Liver (tissue), 9 donors: Measurements from ENCODE around the gene SLC22A9. TPM values are rescaled to one million over a fixed set of nuclear protein-coding genes. Genes with fewer than 3 reads are reported as not detected.
"Not testable (repeated sequence)": the region's sequence is repeated elsewhere in the genome, so short reads cannot be mapped to it uniquely, and the experiment has no call there.

ENCODE experiments used
- DNase-seq: peaks from one replicate; pipeline ENCODE4 v3.0.0-alpha.2; 2017; ENCODE audit warnings: low spot score
- H3K27ac ChIP-seq, 2 donors: one replicate each; pipeline ENCODE4 v1.7.0; 2013; ENCODE audit warnings: inconsistent platforms in 2 of 2, low read length in 2 of 2, control low read depth in 1 of 2, low read depth in 1 of 2, mild to moderate bottlenecking in 1 of 2
- H3K27me3 ChIP-seq, 4 donors: one replicate each; pipeline versions ENCODE4 v1.6.1 to v1.7.0; 2013; ENCODE audit warnings: low read length in 3 of 4, inconsistent platforms in 1 of 4, mild to moderate bottlenecking in 1 of 4, moderate library complexity in 1 of 4; ENCODE audit not compliant: control insufficient read depth in 4 of 4, insufficient read depth in 4 of 4
- H3K36me3 ChIP-seq, 4 donors: one replicate each; pipeline versions ENCODE4 v1.6.1 to v1.7.0; 2013; ENCODE audit warnings: low read length in 3 of 4, mild to moderate bottlenecking in 3 of 4, low read depth in 1 of 4, moderate library complexity in 1 of 4; ENCODE audit not compliant: control insufficient read depth in 4 of 4, insufficient read depth in 3 of 4
- H3K4me1 ChIP-seq, 4 donors: one replicate each; pipeline versions ENCODE4 v1.6.1 to v1.7.0; 2013; ENCODE audit warnings: low read length in 3 of 4, mild to moderate bottlenecking in 3 of 4, moderate library complexity in 1 of 4; ENCODE audit not compliant: control insufficient read depth in 4 of 4, insufficient read depth in 4 of 4
- H3K4me3 ChIP-seq, 3 donors: one replicate each; pipeline versions ENCODE4 v1.6.1 to v1.7.0; 2013; ENCODE audit warnings: low read length in 3 of 3, control low read depth in 1 of 3, low read depth in 1 of 3, mild to moderate bottlenecking in 1 of 3
- H3K9ac ChIP-seq, 2 donors: one replicate each; pipeline ENCODE4 v1.7.0; 2013; ENCODE audit warnings: low read length in 2 of 2, mild to moderate bottlenecking in 2 of 2, moderate library complexity in 2 of 2, control low read depth in 1 of 2, low read depth in 1 of 2
- H3K9me3 ChIP-seq, 4 donors: one replicate each; pipeline versions ENCODE4 v1.6.1 to v1.7.0; 2013; ENCODE audit warnings: low read length in 3 of 4; ENCODE audit not compliant: control insufficient read depth in 4 of 4
- EGR1 ChIP-seq, 2 donors: IDR thresholded peaks; 2 replicates each; pipeline ENCODE4 v1.6.1; 2016 to 2018; ENCODE audit warnings: antibody characterized with exemption in 2 of 2, low read depth in 2 of 2
- FOXA1 ChIP-seq: IDR thresholded peaks from 2 replicates; pipeline ENCODE4 v1.6.1; 2016; ENCODE audit warnings: antibody characterized with exemption
- FOXA2 ChIP-seq: IDR thresholded peaks from 2 replicates; pipeline ENCODE4 v1.6.1; 2016; ENCODE audit warnings: antibody characterized with exemption
- GABPA ChIP-seq, 2 donors: IDR thresholded peaks in 1 of 2; conservative IDR thresholded peaks in 1 of 2; 2 replicates each; pipeline ENCODE4 v1.6.1; 2016; ENCODE audit warnings: antibody characterized with exemption in 2 of 2, mild to moderate bottlenecking in 1 of 2, moderate library complexity in 1 of 2
- HNF4A ChIP-seq, 2 donors: conservative IDR thresholded peaks; 2 replicates each; pipeline ENCODE4 v1.6.1; 2016; ENCODE audit warnings: antibody characterized with exemption in 2 of 2, mild to moderate bottlenecking in 2 of 2
- HNF4G ChIP-seq: IDR thresholded peaks from 2 replicates; pipeline ENCODE4 v1.6.1; 2016; ENCODE audit warnings: antibody characterized with exemption
- JUND ChIP-seq, 2 donors: IDR thresholded peaks; 2 replicates each; pipeline ENCODE4 v1.6.1; 2016; ENCODE audit warnings: antibody characterized with exemption in 2 of 2
- MAX ChIP-seq: IDR thresholded peaks from 2 replicates; pipeline ENCODE4 v1.6.1; 2016; ENCODE audit warnings: antibody characterized with exemption
- NR2F2 ChIP-seq: IDR thresholded peaks from 2 replicates; pipeline ENCODE4 v1.6.1; 2016; ENCODE audit warnings: antibody characterized with exemption
- RAD21 ChIP-seq, 2 donors: IDR thresholded peaks; 2 replicates each; pipeline ENCODE4 v1.6.1; 2016; ENCODE audit warnings: antibody characterized with exemption in 2 of 2, mild to moderate bottlenecking in 2 of 2
- REST ChIP-seq: IDR thresholded peaks from 2 replicates; pipeline ENCODE4 v1.6.1; 2016; ENCODE audit warnings: antibody characterized with exemption, mild to moderate bottlenecking
- RXRA ChIP-seq, 2 donors: IDR thresholded peaks; 2 replicates each; pipeline ENCODE4 v1.6.1; 2017 to 2018; ENCODE audit warnings: antibody characterized with exemption in 2 of 2, mild to moderate bottlenecking in 1 of 2
- SP1 ChIP-seq: IDR thresholded peaks from 2 replicates; pipeline ENCODE4 v1.6.1; 2018; ENCODE audit warnings: antibody characterized with exemption, mild to moderate bottlenecking
- TAF1 ChIP-seq: conservative IDR thresholded peaks from 2 replicates; pipeline ENCODE4 v1.6.1; 2016; ENCODE audit warnings: antibody characterized with exemption, mild to moderate bottlenecking
- YY1 ChIP-seq: IDR thresholded peaks from 2 replicates; pipeline ENCODE4 v1.6.1; 2016; ENCODE audit warnings: antibody characterized with exemption, mild to moderate bottlenecking
- WGBS: extraction: QIAGEN DNeasy Blood & Tissue Kit; methylation state at CpG from one replicate; pipeline ENCODE4 v1.1.7; 2013; 5-methylcytosine and 5-hydroxymethylcytosine counted together
- polyA plus RNA-seq, 2 donors: library from polyadenylated mRNA; stranded (reverse) in 1 of 2; unstranded in 1 of 2; fragments of 200-250 nt in 1 of 2; fragments of >200 nt in 1 of 2; fragmentation: Nextera tagmentation in 1 of 2; extraction: Ambion mirVana in 1 of 2; gene quantifications; one replicate each; pipeline versions ENCODE4 v1.2.1 to v1.2.3, GENCODE V29; 2013 to 2015
- total RNA-seq, 2 donors: library from RNA; depleted of rRNA; stranded (reverse); fragments of >200 nt; gene quantifications; one replicate each; pipeline ENCODE4 v1.2.3, GENCODE V29; 2014
- TF ChIP-seq, protein P1 (sequence below): IDR thresholded peaks from 2 replicates; pipeline ENCODE4 v1.6.1; 2016; ENCODE audit warnings: antibody characterized with exemption
- TF ChIP-seq, protein P2 (sequence below): IDR thresholded peaks from 2 replicates; pipeline ENCODE4 v1.6.1; 2016; ENCODE audit warnings: antibody characterized with exemption
- donor health status: healthy.
- donor health status: healthy.
- donor health status: healthy.
- donor health status: healthy.
- donor health status: healthy.

SLC22A9 gene
- total and polyA plus RNA-seq, 4 donors: 10.0 to 138 (median 18.9) TPM

DNA sequence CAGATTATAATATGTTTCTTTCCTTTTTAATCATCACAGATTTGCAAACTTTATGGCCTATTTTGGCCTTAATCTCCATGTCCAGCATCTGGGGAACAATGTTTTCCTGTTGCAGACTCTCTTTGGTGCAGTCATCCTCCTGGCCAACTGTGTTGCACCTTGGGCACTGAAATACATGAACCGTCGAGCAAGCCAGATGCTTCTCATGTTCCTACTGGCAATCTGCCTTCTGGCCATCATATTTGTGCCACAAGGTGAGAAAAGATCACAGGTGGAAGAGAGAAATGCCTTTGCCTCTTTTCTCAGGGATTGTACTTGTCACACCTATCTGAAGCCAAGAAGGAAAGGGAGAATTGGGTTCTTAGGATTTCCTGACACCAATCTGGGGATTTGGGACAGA is 36.9 kb downstream of the SLC22A9 start (continued):
- TF ChIP-seq RAD21 (IDR thresholded peaks at IDR 0.05): no peak
- no peak for TF ChIP-seq TAF1

- Histone ChIP-seq H3K9ac (no peak overlapping the region), H3K4me3 (no peak overlapping the region), H3K4me1 (no peaks in the 10 kb centered on the region), H3K36me3 (no peaks in the 10 kb centered on the region), H3K27ac (no peak overlapping the region), H3K27me3 (no peaks in the 10 kb centered on the region), H3K9me3 (peaks cover 0 to 3% (median 0%) of the 10 kb centered on the region in 4 donors)
- no peak for DNase-seq
- TF ChIP-seq TAF1 (no peak), SP1 (no peak), HNF4G (no peak), RXRA (IDR thresholded peaks at IDR 0.05) (no peak), HNF4A (conservative IDR thresholded peaks at IDR 0.05) (no peak)
- 73% methylated on average over 2 of the region's 2 CpGs for WGBS
These were observed 47.7 kb downstream of the SLC22A9 start for GRCh38 chr11:63417174-63417852.

GRCh38 chr11:63427971-63428508 is 58.5 kb downstream of the SLC22A9 start:
- Histone ChIP-seq H3K4me3 (no peak overlapping the region), H3K4me1 (no peaks in the 10 kb centered on the region), H3K36me3 (no peaks in the 10 kb centered on the region), H3K27ac (no peak overlapping the region), H3K9me3 (no peaks in the 10 kb centered on the region), H3K27me3 (no peaks in the 10 kb centered on the region), H3K9ac (no peak overlapping the region)
- no peak for DNase-seq
- WGBS: 97% methylated on average over 2 of the region's 2 CpGs
- TF ChIP-seq EGR1 (IDR thresholded peaks at IDR 0.05; ENCODE audit: low read depth in 2 of 2): no peak
- no peak for TF ChIP-seq REST
- TF ChIP-seq, protein P1, sequence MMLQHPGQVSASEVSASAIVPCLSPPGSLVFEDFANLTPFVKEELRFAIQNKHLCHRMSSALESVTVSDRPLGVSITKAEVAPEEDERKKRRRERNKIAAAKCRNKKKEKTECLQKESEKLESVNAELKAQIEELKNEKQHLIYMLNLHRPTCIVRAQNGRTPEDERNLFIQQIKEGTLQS: no peak
- TF ChIP-seq RAD21 (IDR thresholded peaks at IDR 0.05): no peak
- no peak for TF ChIP-seq HNF4A (conservative IDR thresholded peaks at IDR 0.05)
- no peak for TF ChIP-seq RXRA (IDR thresholded peaks at IDR 0.05)
- TF ChIP-seq YY1: no peak
- no peak for TF ChIP-seq NR2F2
- TF ChIP-seq, protein P2, sequence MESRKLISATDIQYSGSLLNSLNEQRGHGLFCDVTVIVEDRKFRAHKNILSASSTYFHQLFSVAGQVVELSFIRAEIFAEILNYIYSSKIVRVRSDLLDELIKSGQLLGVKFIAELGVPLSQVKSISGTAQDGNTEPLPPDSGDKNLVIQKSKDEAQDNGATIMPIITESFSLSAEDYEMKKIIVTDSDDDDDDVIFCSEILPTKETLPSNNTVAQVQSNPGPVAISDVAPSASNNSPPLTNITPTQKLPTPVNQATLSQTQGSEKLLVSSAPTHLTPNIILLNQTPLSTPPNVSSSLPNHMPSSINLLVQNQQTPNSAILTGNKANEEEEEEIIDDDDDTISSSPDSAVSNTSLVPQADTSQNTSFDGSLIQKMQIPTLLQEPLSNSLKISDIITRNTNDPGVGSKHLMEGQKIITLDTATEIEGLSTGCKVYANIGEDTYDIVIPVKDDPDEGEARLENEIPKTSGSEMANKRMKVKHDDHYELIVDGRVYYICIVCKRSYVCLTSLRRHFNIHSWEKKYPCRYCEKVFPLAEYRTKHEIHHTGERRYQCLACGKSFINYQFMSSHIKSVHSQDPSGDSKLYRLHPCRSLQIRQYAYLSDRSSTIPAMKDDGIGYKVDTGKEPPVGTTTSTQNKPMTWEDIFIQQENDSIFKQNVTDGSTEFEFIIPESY: no peak
- no peak for TF ChIP-seq GABPA (IDR thresholded peaks at IDR 0.05 in 1 of 2, conservative IDR thresholded peaks at IDR 0.05 in 1 of 2)
- TF ChIP-seq MAX: no peak
- TF ChIP-seq FOXA2: no peak
- no peak for TF ChIP-seq HNF4G
- TF ChIP-seq FOXA1: no peak
- TF ChIP-seq JUND (IDR thresholded peaks at IDR 0.05): no peak

DNA sequence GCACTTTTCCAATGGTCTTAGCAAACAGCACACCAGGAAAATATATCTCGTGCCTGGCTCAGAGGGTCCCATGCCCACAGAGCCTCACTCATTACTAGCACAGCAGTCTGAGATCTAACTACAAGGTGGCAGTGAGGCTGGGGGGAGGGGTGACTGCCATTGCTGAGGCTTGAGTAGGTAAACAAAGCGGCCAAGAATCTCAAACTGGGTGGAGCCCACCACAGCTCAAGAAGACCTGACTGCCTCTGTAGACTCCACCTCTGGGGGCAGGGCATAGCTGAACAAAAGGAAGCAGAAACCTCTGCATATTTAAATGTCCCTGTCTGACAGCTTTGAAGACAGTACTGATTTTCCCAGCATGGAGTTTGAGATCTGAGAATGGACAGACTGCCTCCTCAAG is 61.1 kb downstream of the SLC22A9 start:
- WGBS: 85% methylated on average over 2 of the region's 2 CpGs
- H3K4me1 ChIP-seq, DNase-seq, H3K9me3 ChIP-seq, H3K4me3 ChIP-seq, H3K27ac ChIP-seq, H3K9ac ChIP-seq, H3K36me3 ChIP-seq, H3K27me3 ChIP-seq: not testable (repeated sequence)

- H3K36me3 ChIP-seq, H3K27ac ChIP-seq, H3K27me3 ChIP-seq, H3K9me3 ChIP-seq, H3K4me1 ChIP-seq, DNase-seq, H3K9ac ChIP-seq, H3K4me3 ChIP-seq: not testable (repeated sequence)
- 66% methylated on average over 22 of the region's 22 CpGs for WGBS
These were observed 65.8 kb downstream of the SLC22A9 start for GRCh38 chr11:63435351-63435750.
